Sigmoid colon (tissue), 7 donors: ENCODE results near the gene SAMD4A. TPM values are rescaled to one million over a fixed set of nuclear protein-coding genes. Genes with fewer than 3 reads are reported as not detected.
A peak's percentile ranks its signal among the peaks of the same experiment; 100 is the strongest.

Experiments used
- DNase-seq: peaks from one replicate; pipeline ENCODE4 v3.0.0-alpha.2; 2019
- H3K27ac ChIP-seq, 4 donors: fragments of 200-600 bp; sonication (generic); one replicate each; pipeline ENCODE4 v1.5.1; 2016 to 2019; ENCODE audit warnings: mild to moderate bottlenecking in 1 of 4
- H3K27me3 ChIP-seq, 3 donors: fragments of 200-600 bp; sonication (generic); one replicate each; pipeline ENCODE4 v1.5.1; 2019; ENCODE audit warnings: mild to moderate bottlenecking in 1 of 3
- H3K36me3 ChIP-seq, 4 donors: fragments of 200-600 bp; sonication (generic); one replicate each; pipeline ENCODE4 v1.5.1; 2016 to 2019
- H3K4me1 ChIP-seq, 4 donors: fragments of 200-600 bp; sonication (generic); one replicate each; pipeline ENCODE4 v1.5.1; 2017 to 2019
- H3K4me3 ChIP-seq, 4 donors: fragments of 200-600 bp; sonication (generic); one replicate each; pipeline ENCODE4 v1.5.1; 2017 to 2019; ENCODE audit warnings: mild to moderate bottlenecking in 2 of 4, moderate library complexity in 1 of 4
- H3K9me3 ChIP-seq, 4 donors: fragments of 200-600 bp in 3 of 4; sonication (generic) in 3 of 4; one replicate each; pipeline versions ENCODE4 v1.5.1 to v1.6.1; 2013 to 2019
- CTCF ChIP-seq, 4 experiments: fragments of 450-650 bp in 3 of 4; fragments of 200-600 bp in 1 of 4; IDR thresholded peaks; one replicate each; pipeline ENCODE4 v1.5.1; 2016 to 2019; ENCODE audit warnings: antibody characterized with exemption in 4 of 4, mild to moderate bottlenecking in 3 of 4, moderate library complexity in 2 of 4
- EP300 ChIP-seq, 4 donors: sonication (generic); formaldehyde crosslinking; IDR thresholded peaks; one replicate each; pipeline ENCODE4 v1.6.1; 2017; ENCODE audit warnings: antibody characterized with exemption in 4 of 4
- POLR2A ChIP-seq, 2 donors: fragments of 450-650 bp; IDR thresholded peaks; one replicate each; pipeline ENCODE4 v1.6.1; 2016; ENCODE audit warnings: antibody characterized with exemption in 2 of 2, mild to moderate bottlenecking in 2 of 2, moderate library complexity in 2 of 2
- POLR2AphosphoS5 ChIP-seq, 4 donors: sonication (generic); formaldehyde crosslinking; IDR thresholded peaks; one replicate each; pipeline ENCODE4 v1.6.1; 2017; ENCODE audit warnings: antibody characterized with exemption in 4 of 4
- WGBS, 2 donors: extraction: QIAGEN DNeasy Blood & Tissue Kit; methylation state at CpG; one replicate each; pipeline ENCODE4 v1.1.7; 2013; 5-methylcytosine and 5-hydroxymethylcytosine counted together
- intact Hi-C: fragments of 100-400 bp; cut with DNase I; formaldehyde crosslinking; loops from one replicate; pipeline ENCODE4 v1.15.1; 2023
- polyA plus RNA-seq, 3 donors: library from polyadenylated mRNA; stranded (reverse); fragments of 200-250 nt; gene quantifications; one replicate each; pipeline ENCODE4 v1.2.3, GENCODE V29; 2013
- total RNA-seq, 4 donors: library from RNA; depleted of rRNA; stranded (reverse); fragments of >200 nt; gene quantifications; one replicate each; pipeline ENCODE4 v1.1.0, GENCODE V29; 2016
- donor health status: healthy with polysubstance abuse.
- donor health status: Bipolar disorder and iron deficiency.
- donor health status: healthy.

The SAMD4A gene
- total and polyA plus RNA-seq, 7 donors = 4.2 to 135 (median 79.8) TPM

GRCh38 chr14:54805070-54805444, 238.1 kb downstream of the SAMD4A start:
- Histone ChIP-seq H3K27ac (no peak overlapping the region), H3K9me3 (no peaks in the 10 kb centered on the region), H3K27me3 (no peaks in the 10 kb centered on the region), H3K4me1 (peaks cover 0 to 8% (median 3%) of the 10 kb centered on the region in 4 donors), H3K36me3 (no peaks in the 10 kb centered on the region), H3K4me3 (no peak overlapping the region)
- 76 to 82% methylated on average over 6 of the region's 6 CpGs for WGBS, 2 donors
- intact Hi-C loops = no loop called here
- no peak for DNase-seq
- no peak for TF ChIP-seq POLR2A (IDR thresholded peaks at IDR 0.05)

- peak; percentile 89 for DNase-seq
- intact Hi-C loops = loop anchor here (2.0 kb wide), 1 partner anchor 241 kb away; no protein-coding TSS in a partner anchor
- no peak overlapping the region for H3K27ac ChIP-seq
- H3K4me1 ChIP-seq = peaks cover 0 to 8% (median 3%) of the 10 kb centered on the region in 4 donors
- H3K4me3 ChIP-seq = peak overlapping the region in 2 of 4 donors; percentile 3 to 6
- no peaks in the 10 kb centered on the region for H3K9me3 ChIP-seq
- TF ChIP-seq POLR2AphosphoS5 (IDR thresholded peaks at IDR 0.05) = peak in 2 of 4 donors; percentile 5 to 29
- TF ChIP-seq EP300 (IDR thresholded peaks at IDR 0.05) = no peak
- peak; percentile 66 to 94 (median 80) for TF ChIP-seq CTCF (IDR thresholded peaks at IDR 0.05)
- no peak for TF ChIP-seq POLR2A (IDR thresholded peaks at IDR 0.05)
- 42% methylated on average over 23 of the region's 23 CpGs for whole genome bisulfite sequencing, 2 donors
- no peaks in the 10 kb centered on the region for H3K27me3 ChIP-seq
- H3K36me3 ChIP-seq = no peaks in the 10 kb centered on the region
Measured at GRCh38 chr14:54805445-54806322, 238.8 kb downstream of the SAMD4A start.

GRCh38 chr14:54806616-54807015, 239.7 kb downstream of the SAMD4A start:
- Histone ChIP-seq H3K9me3 (no peaks in the 10 kb centered on the region), H3K36me3 (no peaks in the 10 kb centered on the region), H3K4me1 (peaks cover 0 to 8% (median 3%) of the 10 kb centered on the region in 4 donors), H3K4me3 (no peak overlapping the region), H3K27me3 (no peaks in the 10 kb centered on the region), H3K27ac (no peak overlapping the region)
- TF ChIP-seq CTCF (IDR thresholded peaks at IDR 0.05) (no peak), EP300 (IDR thresholded peaks at IDR 0.05) (no peak), POLR2AphosphoS5 (IDR thresholded peaks at IDR 0.05) (no peak), POLR2A (IDR thresholded peaks at IDR 0.05) (no peak)
- intact Hi-C loops = loop anchor here (2.0 kb wide), 1 partner anchor 242 kb away; no protein-coding TSS in a partner anchor
- 82 to 90% methylated on average over 10 of the region's 10 CpGs for WGBS, 2 donors
- no peak for DNase-seq

GRCh38 chr14:54807428-54807827, 240.5 kb downstream of the SAMD4A start:
- no peaks in the 10 kb centered on the region for H3K27me3 ChIP-seq
- intact Hi-C loops = loop anchor here (2.0 kb wide), 1 partner anchor 243 kb away; no protein-coding TSS in a partner anchor
- H3K4me1 ChIP-seq = peaks cover 0 to 8% (median 3%) of the 10 kb centered on the region in 4 donors
- no peak for DNase-seq
- TF ChIP-seq POLR2A (IDR thresholded peaks at IDR 0.05) = no peak
- no peak for TF ChIP-seq CTCF (IDR thresholded peaks at IDR 0.05)
- no peak overlapping the region for H3K4me3 ChIP-seq
- WGBS, 2 donors = 84 to 89% methylated on average over 6 of the region's 6 CpGs
- H3K9me3 ChIP-seq = no peaks in the 10 kb centered on the region
- no peaks in the 10 kb centered on the region for H3K36me3 ChIP-seq
- H3K27ac ChIP-seq = no peak overlapping the region

GRCh38 chr14:54807881-54808280, 241.0 kb downstream of the SAMD4A start:
- WGBS, 2 donors = 94 to 95% methylated on average over 7 of the region's 7 CpGs
- TF ChIP-seq POLR2A (IDR thresholded peaks at IDR 0.05) (no peak), EP300 (IDR thresholded peaks at IDR 0.05) (no peak), POLR2AphosphoS5 (IDR thresholded peaks at IDR 0.05) (no peak), CTCF (IDR thresholded peaks at IDR 0.05) (no peak)
- DNase-seq = no peak
- H3K4me1 ChIP-seq = peaks cover 0 to 8% (median 3%) of the 10 kb centered on the region in 4 donors
- no peak overlapping the region for H3K27ac ChIP-seq
- H3K9me3 ChIP-seq = no peaks in the 10 kb centered on the region
- H3K4me3 ChIP-seq = no peak overlapping the region
- H3K36me3 ChIP-seq = no peaks in the 10 kb centered on the region
- no peaks in the 10 kb centered on the region for H3K27me3 ChIP-seq
- intact Hi-C loops = loop anchor here (2.0 kb wide), 1 partner anchor 243 kb away; no protein-coding TSS in a partner anchor
